GM21619 (cell line): ENCODE results near the gene SLC27A2.
"Not testable (repeated sequence)": the region's sequence is repeated elsewhere in the genome, so short reads cannot be mapped to it uniquely, and the experiment has no call there.

ENCODE experiments used
- ATAC-seq: cut with Tn5 transposase; IDR thresholded peaks from one replicate; pipeline ENCODE4 v1.9.1; 2021; ENCODE audit not compliant: unreplicated experiment

The SLC27A2 gene

DNA sequence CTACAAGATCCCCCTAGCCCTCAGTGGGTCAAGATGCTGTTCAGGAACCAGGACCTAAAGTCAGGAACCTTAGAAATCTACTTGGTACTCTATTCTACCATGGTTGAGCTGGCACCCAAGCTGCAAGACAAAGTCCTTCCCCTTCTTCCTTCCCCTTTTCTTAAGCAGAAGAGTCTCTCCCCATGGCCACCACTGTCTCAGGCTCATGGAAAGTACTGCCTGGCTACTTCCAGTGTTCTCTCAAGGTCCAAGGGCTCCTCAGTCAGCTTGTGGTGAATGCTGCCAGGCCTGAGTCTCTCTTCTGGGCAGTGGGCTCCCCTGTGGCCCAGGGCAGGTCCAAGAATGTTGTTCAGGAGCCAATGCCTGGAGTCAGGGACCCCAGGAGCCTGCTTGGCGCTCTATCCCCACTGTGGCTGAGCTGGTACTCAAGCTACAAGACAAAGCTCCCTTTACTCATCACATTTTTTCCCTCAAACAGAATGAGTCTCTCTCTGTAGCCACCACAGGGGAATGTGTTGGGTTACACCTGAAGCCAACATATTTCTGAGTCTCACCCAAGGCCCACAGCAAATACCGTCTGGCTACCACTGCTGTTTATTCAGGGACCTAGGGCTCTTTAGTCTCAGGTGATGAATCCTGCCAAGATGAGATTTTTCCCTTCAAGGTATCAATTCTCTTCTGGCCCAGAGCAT, 18.1 kb upstream of the SLC27A2 start:
- ATAC-seq, result no peak

DNA sequence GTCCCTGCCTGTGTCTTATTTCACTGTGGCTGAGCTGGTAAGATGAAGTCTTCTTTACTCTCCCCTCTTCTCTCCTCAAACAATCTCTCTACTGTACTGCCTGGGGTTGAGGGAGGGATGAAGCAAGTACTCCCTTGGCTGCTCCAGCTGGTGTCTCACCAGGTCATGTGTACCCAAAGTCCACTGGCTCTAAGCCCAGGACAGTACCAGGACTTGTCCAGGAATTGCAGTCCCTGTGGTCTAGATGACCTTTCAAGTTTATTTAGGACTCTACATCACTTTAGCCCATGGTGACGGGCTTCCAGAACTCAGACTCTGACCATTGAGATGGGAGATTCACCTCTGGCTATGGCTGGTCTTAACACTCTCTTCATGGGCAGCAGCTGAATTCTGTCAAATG, 17.5 kb upstream of the SLC27A2 start:
- no peak for ATAC-seq

DNA sequence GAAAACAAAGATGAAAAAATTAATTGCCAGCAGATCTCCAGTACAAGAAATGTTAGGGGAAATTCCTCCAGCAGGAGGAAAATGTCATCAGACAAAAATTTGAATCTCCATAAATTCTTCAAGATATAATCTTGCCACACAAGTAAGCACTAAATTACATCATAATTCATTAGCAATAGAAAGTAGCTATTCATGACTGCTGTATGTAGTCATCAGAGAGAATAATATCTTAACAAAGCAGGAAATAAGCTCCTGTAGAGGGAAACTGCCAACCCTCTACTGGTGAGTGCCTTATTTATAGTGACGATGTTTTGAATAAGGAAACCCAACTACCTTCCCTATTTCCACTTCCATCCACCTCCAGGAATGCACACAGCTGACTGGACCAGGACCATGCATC, 15.8 kb upstream of the SLC27A2 start:
- ATAC-seq, result no peak

DNA sequence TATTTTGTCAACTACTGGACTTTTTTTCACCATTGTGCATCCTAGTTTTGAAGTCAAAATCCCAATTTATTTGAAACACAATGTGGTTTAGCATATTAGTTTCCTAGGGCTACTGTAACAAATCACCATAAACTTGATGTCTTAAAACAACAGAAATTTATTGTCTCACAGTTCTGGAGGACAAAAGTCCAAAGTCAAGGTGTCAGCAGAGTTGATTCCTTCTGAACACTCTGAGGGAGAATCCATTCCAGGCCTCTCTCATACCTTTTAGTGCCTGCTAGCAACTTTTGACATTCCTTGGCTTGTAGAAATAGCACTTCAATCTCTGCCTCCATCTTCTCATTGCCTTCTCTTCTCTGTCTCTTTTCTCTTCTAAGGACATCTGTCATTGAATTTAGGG, 14.9 kb upstream of the SLC27A2 start:
- no peak for ATAC-seq

DNA sequence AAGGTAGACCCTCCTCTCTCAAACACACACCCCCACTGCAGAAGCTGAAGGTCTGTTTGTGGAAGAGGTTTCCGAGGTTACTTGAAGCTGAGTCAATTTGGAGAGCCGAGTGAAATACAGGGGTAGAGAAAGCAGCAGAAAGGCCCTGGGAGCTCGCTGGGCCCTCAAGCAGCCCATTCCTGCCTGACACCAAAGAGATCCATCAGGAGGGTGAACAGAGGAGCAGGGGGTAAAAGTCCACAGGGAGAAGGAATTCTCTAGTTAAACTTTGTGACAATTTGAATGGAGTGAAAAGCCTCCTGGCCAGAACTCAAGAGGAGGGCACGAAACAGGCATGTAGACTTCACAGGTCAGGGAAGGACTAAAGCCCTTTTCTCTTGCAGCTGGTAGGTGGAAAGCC, 13.6 kb upstream of the SLC27A2 start:
- ATAC-seq, result no peak

DNA sequence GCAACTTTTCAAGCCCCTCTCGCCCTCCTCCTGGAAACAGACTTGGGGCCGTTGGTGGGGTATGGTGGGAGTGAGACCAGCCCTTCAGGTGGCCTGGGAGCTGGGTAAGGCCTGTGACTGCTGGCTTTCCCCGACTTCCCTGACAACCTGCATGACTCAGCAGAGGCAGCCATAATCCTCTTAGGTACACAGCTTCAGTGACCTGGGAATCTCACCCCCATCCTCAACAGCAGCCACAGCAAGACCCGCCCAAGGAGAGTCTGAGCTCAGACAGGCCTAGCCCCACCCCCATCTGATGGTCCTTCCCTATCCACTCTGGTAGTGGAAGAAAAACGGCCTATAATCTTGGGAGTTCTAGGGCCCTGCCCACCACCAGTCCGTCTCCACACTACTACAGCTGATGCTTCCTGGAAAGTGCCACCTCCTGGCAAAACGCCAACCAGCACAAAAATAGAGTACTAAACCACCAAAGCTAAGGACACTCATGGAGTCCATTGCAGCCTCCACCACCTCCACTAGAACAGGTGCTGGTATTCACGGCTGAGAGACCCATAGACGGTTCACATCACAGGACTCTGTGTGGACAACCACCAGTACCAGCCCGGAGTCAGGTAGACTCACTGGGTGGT, 13.1 kb upstream of the SLC27A2 start:
- no peak for ATAC-seq

DNA sequence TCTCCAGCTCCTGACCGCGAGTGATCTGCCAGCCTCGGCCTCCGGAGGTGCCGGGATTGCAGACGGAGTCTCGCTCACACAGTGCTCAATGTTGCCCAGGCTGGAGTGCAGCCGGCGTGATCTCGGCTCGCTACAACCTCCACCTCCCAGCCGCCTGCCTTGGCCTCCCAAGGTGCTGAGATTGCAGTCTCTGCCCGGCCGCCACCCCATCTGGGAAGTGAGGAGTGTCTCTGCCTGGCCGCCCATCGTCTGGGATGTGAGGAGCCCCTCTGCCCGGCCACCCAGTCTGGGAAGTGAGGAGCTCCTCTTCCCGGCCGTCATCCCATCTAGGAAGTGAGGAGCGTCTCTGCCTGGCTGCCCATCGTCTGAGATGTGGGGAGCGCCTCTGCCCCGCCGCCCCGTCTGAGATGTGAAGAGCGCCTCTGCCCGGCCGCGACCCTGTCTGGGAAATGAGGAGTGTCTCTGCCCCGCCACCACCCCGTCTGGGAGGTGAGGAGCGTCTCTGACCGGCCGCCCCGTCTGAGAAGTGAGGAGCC, 9.6 kb upstream of the SLC27A2 start:
- ATAC-seq, result not testable (repeated sequence)

DNA sequence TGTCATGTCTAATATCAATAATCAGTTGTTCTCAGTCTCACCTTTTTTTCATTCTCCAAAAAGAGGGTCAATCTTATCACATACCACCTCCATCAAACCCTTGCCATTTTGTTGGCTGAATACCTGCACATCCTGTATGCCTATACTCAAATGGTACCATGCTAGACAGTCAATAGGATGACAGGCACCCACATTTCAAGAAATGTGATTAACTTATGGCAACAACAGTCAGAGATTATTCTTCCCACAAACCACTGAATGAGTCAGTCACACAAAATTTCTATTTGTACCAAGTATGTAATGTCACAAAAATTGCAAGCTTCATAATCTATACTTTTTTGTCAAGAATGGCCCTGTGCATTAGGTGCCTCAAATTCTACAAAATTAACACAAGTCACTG, 5.1 kb upstream of the SLC27A2 start:
- no peak for ATAC-seq

DNA sequence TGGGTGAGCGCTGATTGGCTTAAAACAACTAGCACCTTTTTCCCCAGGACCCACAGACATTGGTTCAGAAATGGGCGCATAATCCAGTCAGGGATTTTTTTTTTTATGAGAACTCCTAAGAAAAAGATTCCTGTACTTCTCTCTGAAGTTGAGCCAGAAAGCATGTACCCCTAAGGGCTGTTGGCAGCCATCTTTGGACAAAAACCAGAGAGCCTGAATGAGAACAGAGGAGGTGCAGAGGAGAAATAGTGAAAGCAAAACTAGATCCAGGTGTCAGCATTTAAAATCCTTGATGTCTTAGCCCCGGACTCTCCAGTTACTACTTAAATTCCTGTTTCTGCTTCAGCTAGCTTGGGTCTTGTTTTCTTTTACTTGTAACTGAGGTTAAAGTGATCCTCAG, 1.9 kb upstream of the SLC27A2 start:
- ATAC-seq, result no peak

DNA sequence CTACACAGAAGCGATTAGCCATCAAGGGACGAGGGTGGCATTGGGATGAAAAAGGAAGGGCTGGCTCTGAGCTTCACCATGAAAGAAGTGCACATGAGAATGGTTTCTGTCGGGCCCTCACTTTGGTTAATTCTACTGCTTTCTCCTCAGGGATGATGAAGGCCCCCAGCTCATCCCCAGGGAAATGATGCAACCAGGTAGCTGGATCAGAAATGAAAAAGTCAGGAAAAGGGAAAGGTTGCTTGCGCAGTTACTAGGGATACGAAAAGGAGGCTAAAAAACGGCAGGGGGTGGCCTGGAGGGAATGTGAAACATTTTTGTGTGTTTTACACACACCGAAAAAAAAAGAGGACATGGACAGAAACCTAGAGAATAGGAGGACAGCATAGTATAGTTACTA, 1.4 kb upstream of the SLC27A2 start:
- ATAC-seq, result no peak

DNA sequence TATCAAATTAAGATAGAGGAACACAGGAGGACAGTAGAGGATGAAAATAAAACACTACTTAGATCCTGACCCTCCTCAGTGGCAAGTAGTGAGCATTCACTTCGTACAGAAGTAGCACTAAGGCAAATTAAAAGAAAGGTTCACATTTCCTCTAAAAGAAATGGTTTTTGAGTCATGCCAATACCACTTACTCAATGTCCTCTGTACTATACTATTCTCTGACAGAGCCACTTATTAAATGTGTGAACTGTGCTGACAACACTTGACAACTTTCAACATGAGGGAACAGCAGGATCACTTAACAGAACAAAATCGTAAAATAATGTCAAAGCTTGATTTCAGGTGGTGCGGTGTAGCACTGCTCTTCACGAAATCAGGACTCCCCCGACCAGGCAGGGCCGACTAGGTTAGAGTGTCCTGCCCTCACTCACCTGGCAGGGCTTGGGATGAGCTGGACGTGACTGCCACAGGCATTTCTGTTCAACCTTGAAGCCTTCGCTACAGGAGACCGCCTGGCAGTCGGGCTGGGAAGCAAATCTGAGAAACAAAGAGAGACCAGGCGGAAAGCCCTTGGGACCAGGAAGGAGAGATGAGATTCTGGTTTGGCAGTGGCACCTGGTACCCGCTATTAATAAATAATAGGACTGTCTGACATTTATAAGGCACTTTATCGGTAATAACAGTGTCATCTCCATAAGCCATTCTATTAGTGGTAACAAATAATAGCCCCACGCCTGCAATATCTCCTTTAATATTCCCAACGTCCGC, 611 bp upstream of the SLC27A2 start:
- ATAC-seq, result no peak

DNA sequence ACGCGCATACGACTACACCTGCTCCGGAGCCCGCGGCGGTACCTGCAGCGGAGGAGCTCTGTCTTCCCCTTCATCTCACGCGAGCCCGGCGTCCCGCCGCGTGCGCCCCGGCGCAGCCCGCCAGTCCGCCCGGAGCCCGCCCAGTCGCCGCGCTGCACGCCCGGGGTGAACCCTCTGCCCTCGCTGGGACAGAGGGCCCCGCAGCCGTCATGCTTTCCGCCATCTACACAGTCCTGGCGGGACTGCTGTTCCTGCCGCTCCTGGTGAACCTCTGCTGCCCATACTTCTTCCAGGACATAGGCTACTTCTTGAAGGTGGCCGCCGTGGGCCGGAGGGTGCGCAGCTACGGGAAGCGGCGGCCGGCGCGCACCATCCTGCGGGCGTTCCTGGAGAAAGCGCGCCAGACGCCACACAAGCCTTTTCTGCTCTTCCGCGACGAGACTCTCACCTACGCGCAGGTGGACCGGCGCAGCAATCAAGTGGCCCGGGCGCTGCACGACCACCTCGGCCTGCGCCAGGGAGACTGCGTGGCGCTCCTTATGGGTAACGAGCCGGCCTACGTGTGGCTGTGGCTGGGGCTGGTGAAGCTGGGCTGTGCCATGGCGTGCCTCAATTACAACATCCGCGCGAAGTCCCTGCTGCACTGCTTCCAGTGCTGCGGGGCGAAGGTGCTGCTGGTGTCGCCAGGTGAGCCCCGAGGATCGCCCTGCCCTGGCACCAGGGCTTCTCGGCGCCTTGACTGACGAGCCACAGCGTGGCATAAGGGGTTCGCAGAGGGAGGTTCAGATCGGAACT, 420 bp downstream of the SLC27A2 start:
- peak; percentile 38 for ATAC-seq

DNA sequence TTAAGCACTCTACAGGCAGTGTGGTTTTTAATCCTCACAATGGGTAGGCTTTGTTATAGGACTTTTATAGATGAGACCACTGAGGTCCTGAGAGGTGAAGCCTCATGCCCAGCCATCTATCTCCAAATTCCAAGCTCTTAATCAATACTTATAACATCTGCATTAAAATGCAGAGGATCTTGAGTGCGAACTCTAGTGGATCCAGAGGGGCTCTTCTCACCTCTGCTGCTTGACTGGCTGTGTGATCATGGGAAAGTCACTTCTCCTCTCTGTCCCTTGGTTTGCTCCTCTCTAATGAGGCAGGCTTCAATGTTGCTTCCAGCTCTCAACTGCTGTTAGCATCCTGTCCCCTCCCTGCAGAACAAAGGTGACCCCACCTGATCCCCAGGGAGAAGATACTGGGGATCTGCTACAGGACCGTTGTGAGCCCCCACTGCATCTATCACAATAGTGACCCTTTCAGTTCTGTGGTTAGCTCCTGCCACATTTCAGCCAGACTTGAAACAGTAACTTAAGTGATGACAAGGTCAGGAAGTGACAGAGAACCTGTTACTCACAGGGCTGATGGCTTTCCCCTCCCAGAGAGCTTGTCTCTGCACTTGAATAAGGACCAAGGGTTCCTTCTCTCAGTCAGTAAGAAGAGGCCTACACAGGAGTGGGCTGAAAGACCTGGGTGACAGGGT, 1.3 kb downstream of the SLC27A2 start:
- ATAC-seq, result peak; percentile 55

DNA sequence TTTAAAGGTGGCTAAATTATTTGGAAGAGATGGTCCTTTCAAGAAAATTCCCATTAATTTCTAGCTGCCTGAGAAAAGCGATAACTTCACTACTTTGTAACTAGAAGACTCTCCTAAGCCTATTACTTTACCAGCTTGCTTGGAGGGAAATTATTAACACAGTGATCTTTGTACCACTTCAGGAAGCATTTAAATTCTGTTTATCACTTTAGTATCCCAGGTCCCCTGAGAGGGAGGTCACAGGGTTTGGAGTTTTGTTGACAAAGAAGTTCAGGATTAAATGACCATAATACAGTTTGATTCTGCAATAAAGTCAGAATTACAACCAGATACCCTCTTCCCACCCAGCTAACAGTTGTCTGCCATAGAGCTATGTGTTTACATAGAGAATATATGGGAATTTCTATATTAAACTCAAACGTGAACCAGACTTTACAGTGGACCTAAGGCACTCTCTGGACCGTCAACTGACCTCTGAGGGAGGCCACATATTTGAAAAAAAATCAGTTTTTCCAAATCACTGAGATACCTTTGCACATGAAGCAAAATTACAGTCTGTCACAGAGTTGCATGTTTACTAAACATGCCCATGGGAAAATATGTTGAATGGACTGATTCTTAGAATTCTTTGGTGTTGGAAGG, 3.0 kb downstream of the SLC27A2 start:
- no peak for ATAC-seq

DNA sequence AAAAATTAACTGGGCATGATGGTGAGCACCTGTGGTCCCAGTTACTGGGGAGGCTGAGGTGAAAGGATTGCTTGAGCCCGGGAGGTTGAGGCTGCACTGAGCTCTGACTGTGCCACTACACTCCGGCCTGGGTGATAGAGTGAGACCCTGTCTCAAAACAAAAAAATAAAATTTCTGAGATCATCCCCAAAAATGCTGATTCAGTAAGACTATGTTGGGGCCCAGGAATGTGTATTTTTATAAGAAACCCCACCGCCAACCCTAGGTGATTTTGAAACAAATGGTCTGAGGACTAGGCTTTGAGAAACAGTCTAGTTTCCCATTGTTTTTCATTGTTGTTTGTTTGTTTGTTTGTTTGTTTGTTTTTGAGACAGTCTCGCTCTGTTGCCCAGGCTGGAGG, 4.1 kb downstream of the SLC27A2 start:
- no peak for ATAC-seq

DNA sequence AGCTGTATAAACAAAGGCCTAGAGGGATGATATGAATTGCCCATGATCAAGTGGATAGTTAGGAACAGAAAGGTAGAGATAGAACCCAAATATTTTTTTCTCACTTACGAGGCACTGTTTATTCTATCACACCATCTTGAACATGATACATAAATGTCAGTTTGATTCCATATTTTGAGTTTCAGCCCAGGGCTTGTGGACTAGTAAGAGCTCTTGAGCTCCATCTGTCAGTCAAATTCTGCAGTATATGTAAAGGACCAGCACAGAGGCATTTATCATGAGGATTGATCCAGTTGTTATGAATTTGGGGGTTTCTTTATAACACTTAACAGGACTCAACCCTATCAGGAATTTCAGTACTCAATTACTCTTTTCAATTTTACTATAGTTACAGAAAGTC, 4.8 kb downstream of the SLC27A2 start:
- ATAC-seq, result no peak

DNA sequence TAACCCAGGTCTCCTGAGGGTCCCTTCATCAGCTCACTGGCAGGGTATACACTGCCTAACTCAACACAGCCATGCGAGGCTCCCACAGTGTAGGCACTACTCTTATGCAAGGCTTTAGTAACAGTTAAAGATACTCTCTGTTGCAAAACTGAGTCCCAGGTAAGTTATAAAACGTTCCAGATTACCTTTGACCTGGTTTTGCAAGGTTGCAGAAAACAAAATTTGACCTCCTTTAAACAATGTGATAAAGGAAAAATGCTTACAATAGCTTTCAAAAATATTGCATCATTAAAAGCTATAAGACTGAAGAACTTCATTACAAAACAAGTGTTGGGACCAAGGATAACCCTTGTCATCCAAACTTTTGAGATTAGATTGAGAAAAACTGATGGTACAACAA, 5.5 kb downstream of the SLC27A2 start:
- no peak for ATAC-seq

DNA sequence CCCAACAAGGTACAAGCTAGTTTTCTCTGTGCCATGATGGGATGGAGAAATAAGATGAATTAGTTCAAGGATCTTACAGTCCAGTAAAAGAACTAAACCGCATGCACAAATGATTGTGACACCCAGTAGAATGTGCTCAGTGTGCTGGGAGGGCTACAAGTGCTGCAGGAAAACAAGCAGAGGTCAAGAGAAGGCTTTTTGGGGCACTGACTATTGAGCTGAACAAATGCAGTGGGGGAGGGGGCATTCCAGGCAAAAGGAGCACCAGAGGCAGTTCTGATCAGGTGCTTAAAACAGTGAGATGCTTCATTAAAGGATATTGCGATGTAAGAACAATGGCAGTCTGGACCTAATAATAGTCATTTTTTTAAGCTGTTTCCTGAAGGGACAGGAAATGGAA, 6.0 kb downstream of the SLC27A2 start:
- ATAC-seq, result no peak

DNA sequence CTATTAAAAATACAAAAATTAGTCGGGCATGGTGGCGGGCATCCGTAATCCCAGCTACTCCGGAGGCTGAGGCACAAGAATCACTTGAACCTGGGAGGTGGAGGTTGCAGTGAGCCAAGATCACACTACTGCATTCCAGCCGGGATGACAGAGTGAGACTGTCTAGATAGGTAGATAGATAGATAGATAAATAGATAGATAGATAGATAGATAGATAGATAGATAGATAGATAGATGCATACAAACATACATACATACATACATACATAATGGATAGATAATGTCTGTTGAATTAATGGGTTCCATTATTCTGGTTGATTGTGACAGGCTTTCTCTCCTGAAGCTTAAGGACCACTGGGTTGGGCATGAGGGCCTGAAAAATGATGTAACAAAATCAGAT, 6.8 kb downstream of the SLC27A2 start:
- not testable (repeated sequence) for ATAC-seq

DNA sequence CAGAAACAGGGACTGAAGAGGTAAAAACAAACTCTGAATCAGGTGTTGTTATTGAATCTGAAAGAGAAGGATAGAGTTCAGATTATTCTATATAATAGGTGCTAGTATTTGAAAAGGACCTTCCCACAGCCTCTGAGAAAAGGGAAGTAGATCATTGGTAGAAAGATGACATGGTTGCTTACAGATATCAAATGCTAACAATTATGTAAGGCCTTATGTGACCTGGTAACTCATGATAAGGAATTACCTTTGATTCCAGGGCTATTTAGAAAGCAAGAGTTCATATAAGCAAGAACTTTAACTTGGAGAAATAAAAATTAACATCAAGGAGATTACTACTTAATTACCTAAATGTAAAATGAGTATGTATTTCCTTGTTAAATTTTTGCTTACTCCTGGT, 7.6 kb downstream of the SLC27A2 start:
- ATAC-seq, result no peak
